ENCODE data around the gene CFAP74.

CFAP74 gene

GRCh38 chr1:2021550-2021949 lies 18.0 kb upstream of the CFAP74 start:
- no peak for DNase-seq (ENCODE audit: low read depth in 2 of 2)

GRCh38 chr1:2020310-2020655 lies 16.7 kb upstream of the CFAP74 start:
- DNase-seq (ENCODE audit: low read depth in 2 of 2) = no peak

GRCh38 chr1:2019571-2020309 lies 16.2 kb upstream of the CFAP74 start:
- no peak for DNase-seq (ENCODE audit: low read depth in 2 of 2)

- DNase-seq (ENCODE audit: low read depth in 2 of 2) = no peak
Measured at GRCh38 chr1:2019172-2019543, 15.6 kb upstream of the CFAP74 start, which contains the start of gene GABRD. Gene GABRD (plus strand): TSS chr1:2019345. CDS start chr1:2019424, 79 bp downstream.

GRCh38 chr1:2018217-2019171 lies 14.9 kb upstream of the CFAP74 start:
- DNase-seq (ENCODE audit: low read depth in 2 of 2) = no peak

- no peak for DNase-seq (ENCODE audit: low read depth in 2 of 2)
Measured at GRCh38 chr1:2016123-2016522, 12.5 kb upstream of the CFAP74 start.

GRCh38 chr1:2014741-2015735 lies 11.5 kb upstream of the CFAP74 start:
- DNase-seq (ENCODE audit: low read depth in 2 of 2) = no peak

- no peak for DNase-seq (ENCODE audit: low read depth in 2 of 2)
Measured at GRCh38 chr1:2014181-2014580, 10.6 kb upstream of the CFAP74 start.

GRCh38 chr1:2009101-2010053 lies 5.8 kb upstream of the CFAP74 start:
- no peak for DNase-seq (ENCODE audit: low read depth in 2 of 2)

GRCh38 chr1:2004856-2005255 lies 1.3 kb upstream of the CFAP74 start:
- DNase-seq (ENCODE audit: low read depth in 2 of 2) = no peak

- DNase-seq (ENCODE audit: low read depth in 2 of 2) = no peak
Measured at GRCh38 chr1:2001773-2002411, 1.7 kb downstream of the CFAP74 start.

- no peak for DNase-seq (ENCODE audit: low read depth in 2 of 2)
Measured at GRCh38 chr1:2000850-2001249, 2.7 kb downstream of the CFAP74 start.

- no peak for DNase-seq (ENCODE audit: low read depth in 2 of 2)
Measured at GRCh38 chr1:2000432-2000831, 3.2 kb downstream of the CFAP74 start.

- DNase-seq (ENCODE audit: low read depth in 2 of 2) = no peak
Measured at GRCh38 chr1:1997576-1997975, 6.0 kb downstream of the CFAP74 start.

GRCh38 chr1:1996207-1996651 lies 7.4 kb downstream of the CFAP74 start:
- DNase-seq (ENCODE audit: low read depth in 2 of 2) = no peak

GRCh38 chr1:1994536-1994935 lies 9.1 kb downstream of the CFAP74 start:
- no peak for DNase-seq (ENCODE audit: low read depth in 2 of 2)

- peak in 1 of 2 experiments; percentile 0 for DNase-seq (ENCODE audit: low read depth in 2 of 2)
Measured at GRCh38 chr1:1990222-1990621, 13.4 kb downstream of the CFAP74 start.

- peak in 1 of 2 experiments; percentile 1 for DNase-seq (ENCODE audit: low read depth in 2 of 2)
Measured at GRCh38 chr1:1989789-1990188, 13.8 kb downstream of the CFAP74 start.

- no peak for DNase-seq (ENCODE audit: low read depth in 2 of 2)
Measured at GRCh38 chr1:1989102-1989542, 14.5 kb downstream of the CFAP74 start.
